Astrocyte (in vitro differentiated cells and primary cell): Measurements from ENCODE around the gene DOCK3.
"Not testable (repeated sequence)": the region's sequence is repeated elsewhere in the genome, so short reads cannot be mapped to it uniquely, and the experiment has no call there.

ENCODE experiments used
- CTCF ChIP-seq: IDR thresholded peaks from 2 replicates; pipeline ENCODE4 v1.5.1; 2011; ENCODE audit warnings: low read depth, mild to moderate bottlenecking, inconsistent platforms, low read length, moderate library complexity; ENCODE audit not compliant: insufficient read depth
- EZH2 ChIP-seq: IDR thresholded peaks from 2 replicates; pipeline ENCODE4 v1.6.1; 2012; ENCODE audit warnings: mild to moderate bottlenecking, low read length, inconsistent platforms; ENCODE audit not compliant: insufficient read depth

GRCh38 chr3:51387281-51387680 is 712.6 kb downstream of the DOCK3 start:
- not testable (repeated sequence) for TF ChIP-seq EZH2, CTCF
